Measurements from ENCODE around the gene IQCK. TPM values are rescaled to one million over a fixed set of nuclear protein-coding genes. Genes with fewer than 3 reads are reported as not detected.

Gene IQCK
- total RNA-seq, 2 donors from 2014 or later: 7.9 to 9.5 TPM

- DNase-seq (ENCODE audit: low spot score): peak; percentile 41
Observed at GRCh38 chr16:19864566-19864965, 146.5 kb downstream of the IQCK start.

GRCh38 chr16:19868421-19868820, 150.3 kb downstream of the IQCK start:
- intact Hi-C loops (cut with DNase I): no loop called here
- DNase-seq (ENCODE audit: low spot score): no peak

More at GRCh38 chr16:19864566-19864965, 146.5 kb downstream of the IQCK start:
- intact Hi-C loops (cut with DNase I): no loop called here

DNA sequence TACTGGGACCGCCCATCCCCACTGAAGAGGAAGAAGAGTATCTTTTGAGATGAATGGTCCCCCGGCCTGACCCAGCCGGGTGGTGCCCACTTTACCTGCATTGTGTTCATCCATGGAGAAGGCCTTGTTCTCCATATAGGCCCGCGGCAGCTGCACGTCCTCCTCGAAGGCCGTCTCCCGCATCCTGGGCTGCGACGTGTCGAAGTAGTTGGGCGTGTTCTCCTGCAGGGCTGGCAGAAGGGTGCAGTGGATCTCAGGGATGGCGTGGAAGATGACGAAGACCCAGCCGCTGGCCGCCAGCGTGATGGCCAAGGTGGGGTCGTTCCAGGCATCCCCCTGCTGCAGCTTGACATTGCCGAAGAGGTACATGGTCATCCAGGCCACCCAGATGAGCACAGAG, 153.7 kb downstream of the IQCK start:
- intact Hi-C loops (cut with DNase I): no loop called here
- DNase-seq (ENCODE audit: low spot score): no peak

GRCh38 chr16:19872179-19872863, 154.2 kb downstream of the IQCK start:
- no peak for DNase-seq (ENCODE audit: low spot score)
- intact Hi-C loops (cut with DNase I): no loop called here

DNA sequence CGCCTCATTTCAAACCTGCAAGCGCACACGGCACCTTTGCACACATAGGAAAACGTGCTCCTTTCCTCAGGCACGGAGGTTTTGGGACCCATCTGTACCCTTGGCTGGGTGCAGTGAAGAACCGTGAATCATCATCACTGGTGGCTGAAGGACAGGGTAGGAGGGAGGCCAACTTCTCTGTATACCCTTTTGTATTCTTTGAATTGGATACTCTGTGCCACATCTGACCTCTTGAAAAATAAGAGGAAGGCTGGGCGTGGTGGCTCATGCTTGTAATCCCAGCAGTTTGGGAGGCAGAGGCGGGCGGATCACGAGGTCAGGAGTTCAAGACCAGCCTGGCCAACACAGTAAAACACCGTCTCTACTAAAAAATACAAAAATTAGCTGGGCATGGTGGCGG, 154.9 kb downstream of the IQCK start:
- DNase-seq (ENCODE audit: low spot score): no peak
- intact Hi-C loops (cut with DNase I): no loop called here

- DNase-seq (ENCODE audit: low spot score): no peak
- intact Hi-C loops (cut with DNase I): no loop called here
Observed at GRCh38 chr16:19874026-19874425, 156.0 kb downstream of the IQCK start.

DNA sequence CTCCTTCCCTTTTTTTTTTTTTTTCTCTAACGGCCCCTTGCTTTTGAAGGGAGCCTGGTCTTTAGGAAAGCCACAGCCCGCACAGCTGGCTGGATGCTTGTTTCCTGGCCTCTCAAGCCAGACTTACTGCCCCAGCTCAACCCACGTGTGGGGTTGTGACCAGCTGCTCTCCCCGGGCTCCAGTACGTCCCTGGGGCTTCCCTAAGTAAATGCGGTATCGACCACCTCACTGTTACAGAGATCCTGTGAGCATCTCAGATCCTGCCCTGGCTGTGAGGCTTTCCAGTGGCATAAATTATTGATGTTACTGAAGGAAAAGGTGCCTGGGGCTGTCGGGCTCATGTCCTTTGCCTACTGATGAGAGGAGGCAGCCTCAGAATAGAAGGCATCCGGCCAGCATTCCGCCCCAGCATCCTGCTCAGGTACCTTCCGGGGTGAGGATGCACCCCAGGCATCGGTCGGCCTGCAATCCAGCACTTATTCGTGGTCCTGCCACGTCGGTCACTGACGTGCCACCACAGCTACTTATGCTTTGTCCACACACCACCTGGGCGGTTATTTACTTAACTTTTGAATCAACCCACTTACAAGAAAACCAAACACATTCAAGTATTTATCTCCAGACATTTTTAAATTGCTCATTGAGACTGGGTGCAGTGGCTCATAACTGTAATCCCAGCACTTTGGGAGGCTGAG, 156.9 kb downstream of the IQCK start:
- intact Hi-C loops (cut with DNase I): no loop called here
- DNase-seq (ENCODE audit: low spot score): no peak

- intact Hi-C loops (cut with DNase I): no loop called here
- no peak for DNase-seq (ENCODE audit: low spot score)
Observed at GRCh38 chr16:19875900-19876299, 157.8 kb downstream of the IQCK start.

- intact Hi-C loops (cut with DNase I): no loop called here
Observed at GRCh38 chr16:19876501-19877059, 158.5 kb downstream of the IQCK start.

DNA sequence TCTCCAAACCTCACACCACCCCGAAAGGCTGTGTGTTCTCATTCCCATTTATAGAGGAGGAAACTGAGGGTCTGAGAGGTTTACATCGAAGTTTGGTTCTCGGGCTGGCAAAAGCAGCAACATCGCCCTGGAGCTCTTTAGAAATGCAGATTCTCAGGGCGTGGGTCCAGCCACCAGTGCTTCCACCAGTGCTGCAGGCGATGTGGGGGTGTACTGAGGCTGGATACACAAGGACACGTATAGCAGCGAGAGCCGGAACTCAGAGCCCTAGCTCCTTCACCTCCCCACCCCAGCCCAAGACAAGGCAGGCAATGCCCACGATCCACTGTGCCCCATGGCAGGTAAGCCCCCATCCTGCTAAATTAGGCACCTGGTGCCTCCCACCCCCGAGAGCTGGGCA, 160.7 kb downstream of the IQCK start:
- DNase-seq (ENCODE audit: low spot score): no peak
- intact Hi-C loops (cut with DNase I): no loop called here

More at GRCh38 chr16:19876501-19877059, 158.5 kb downstream of the IQCK start:
- DNase-seq (ENCODE audit: low spot score): no peak

DNA sequence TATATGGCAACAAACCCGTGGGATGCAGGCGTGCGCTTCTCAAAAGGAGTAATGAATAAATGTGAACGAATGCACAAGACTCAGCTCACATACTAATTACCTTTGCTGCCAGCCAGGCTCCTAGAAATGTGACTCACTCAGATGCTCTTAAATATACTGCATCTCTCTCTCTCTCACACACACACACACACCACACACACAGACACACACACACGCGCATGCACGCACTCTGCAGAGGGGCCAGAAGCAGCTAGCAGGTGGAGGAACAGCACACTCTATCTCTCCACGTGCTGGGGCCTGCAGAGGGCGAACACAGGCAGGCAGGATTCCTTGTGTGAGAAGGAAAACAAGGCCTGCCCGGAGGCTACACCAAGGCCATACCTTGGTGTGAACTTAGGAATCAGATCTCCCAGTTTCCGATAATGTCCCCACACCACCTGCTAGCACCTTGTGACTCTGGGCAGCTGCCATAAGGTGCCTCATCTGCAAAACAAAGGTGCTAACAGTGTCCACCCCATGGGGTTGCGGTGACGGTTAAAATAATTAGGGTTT, 161.2 kb downstream of the IQCK start:
- intact Hi-C loops (cut with DNase I): no loop called here
- no peak for DNase-seq (ENCODE audit: low spot score)

DNA sequence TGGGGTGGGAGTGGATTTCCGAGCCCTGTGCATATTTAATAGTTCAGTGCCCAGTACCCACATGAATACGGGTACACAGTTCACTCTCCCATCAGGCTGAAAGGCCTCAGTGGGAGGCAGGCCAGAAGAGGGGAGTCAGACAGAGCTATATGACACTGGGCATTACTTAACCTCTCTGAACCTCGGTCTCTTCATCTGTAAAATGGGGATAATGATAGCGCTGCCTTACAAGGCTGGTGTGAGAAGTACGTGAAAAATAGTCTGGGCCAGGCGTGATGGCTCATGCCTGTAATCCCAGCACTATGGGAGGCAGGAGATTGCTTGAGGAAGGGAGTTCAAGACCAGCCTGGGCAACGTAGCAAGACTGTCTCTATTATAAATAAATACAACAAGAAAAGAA, 163.0 kb downstream of the IQCK start:
- DNase-seq (ENCODE audit: low spot score): no peak
- intact Hi-C loops (cut with DNase I): loop anchor here in 1 of 2 donors (10.0 kb wide), 2 partner anchors 176 to 286 kb away; no protein-coding TSS in a partner anchor

DNA sequence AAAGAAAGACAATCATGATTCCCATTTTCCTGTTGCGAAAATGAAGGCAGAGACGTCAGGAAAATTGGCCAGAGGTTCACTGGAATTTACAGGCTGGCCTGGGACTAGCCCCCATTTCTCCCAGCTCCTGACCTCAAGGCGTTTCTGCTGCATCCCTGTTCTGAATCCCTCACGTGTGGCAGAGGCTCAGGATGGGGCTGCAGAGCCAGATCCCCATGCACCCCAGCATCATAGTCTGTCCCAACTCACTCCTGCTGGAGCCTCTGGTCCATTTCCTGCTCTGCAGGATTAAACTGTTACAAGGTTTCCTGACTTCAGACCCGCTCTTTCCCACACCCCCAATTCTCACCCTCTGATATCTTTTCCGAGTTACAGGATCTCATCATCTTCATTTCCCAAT, 163.7 kb downstream of the IQCK start:
- intact Hi-C loops (cut with DNase I): loop anchor here (2.0 to 10.0 kb wide), 3 partner anchors 163 to 287 kb away; partner anchors contain the start of genes IQCK (in 1 of the 2) and KNOP1 (in 1 of the 2)
- DNase-seq (ENCODE audit: low spot score): no peak

- no peak for DNase-seq (ENCODE audit: low spot score)
- intact Hi-C loops (cut with DNase I): loop anchor here (2.0 to 10.0 kb wide), 3 partner anchors 163 to 287 kb away; partner anchors contain the start of genes IQCK (in 1 of the 2) and KNOP1 (in 1 of the 2)
Observed at GRCh38 chr16:19882186-19882585, 164.1 kb downstream of the IQCK start.

- no peak for DNase-seq (ENCODE audit: low spot score)
- intact Hi-C loops (cut with DNase I): loop anchor here (2.0 to 10.0 kb wide), 3 partner anchors 164 to 288 kb away; partner anchors contain the start of genes IQCK (in 1 of the 2) and KNOP1 (in 1 of the 2)
Observed at GRCh38 chr16:19882646-19883045, 164.6 kb downstream of the IQCK start.

- intact Hi-C loops (cut with DNase I): loop anchor here (2.0 to 10.0 kb wide), 3 partner anchors 165 to 289 kb away; partner anchors contain the start of genes IQCK (in 1 of the 2) and KNOP1 (in 1 of the 2)
- no peak for DNase-seq (ENCODE audit: low spot score)
Observed at GRCh38 chr16:19883296-19883965, 165.4 kb downstream of the IQCK start.

- intact Hi-C loops (cut with DNase I): loop anchor here (2.0 to 10.0 kb wide), 3 partner anchors 165 to 289 kb away; partner anchors contain the start of genes IQCK (in 1 of the 2) and KNOP1 (in 1 of the 2)
- no peak for DNase-seq (ENCODE audit: low spot score)
Observed at GRCh38 chr16:19883966-19884485, 166.0 kb downstream of the IQCK start.

GRCh38 chr16:19884611-19885450, 166.8 kb downstream of the IQCK start, which contains the start of gene GPRC5B:
TSS of gene GPRC5B (minus strand) at chr16:19884848. CDS start at chr16:19872845, 12,003 bp downstream.
- intact Hi-C loops (cut with DNase I): loop anchor here in 1 of 2 donors (10.0 kb wide), 2 partner anchors 180 to 290 kb away; no protein-coding TSS in a partner anchor
- no peak for DNase-seq (ENCODE audit: low spot score)
